Astrocyte (in vitro differentiated cells and primary cell): Measurements from ENCODE around the gene DRD2.

Experiments
- CTCF ChIP-seq: IDR thresholded peaks from 2 replicates; pipeline ENCODE4 v1.5.1; 2011; ENCODE audit warnings: low read depth, mild to moderate bottlenecking, inconsistent platforms, low read length, moderate library complexity; ENCODE audit not compliant: insufficient read depth
- EZH2 ChIP-seq: IDR thresholded peaks from 2 replicates; pipeline ENCODE4 v1.6.1; 2012; ENCODE audit warnings: mild to moderate bottlenecking, low read length, inconsistent platforms; ENCODE audit not compliant: insufficient read depth

DNA sequence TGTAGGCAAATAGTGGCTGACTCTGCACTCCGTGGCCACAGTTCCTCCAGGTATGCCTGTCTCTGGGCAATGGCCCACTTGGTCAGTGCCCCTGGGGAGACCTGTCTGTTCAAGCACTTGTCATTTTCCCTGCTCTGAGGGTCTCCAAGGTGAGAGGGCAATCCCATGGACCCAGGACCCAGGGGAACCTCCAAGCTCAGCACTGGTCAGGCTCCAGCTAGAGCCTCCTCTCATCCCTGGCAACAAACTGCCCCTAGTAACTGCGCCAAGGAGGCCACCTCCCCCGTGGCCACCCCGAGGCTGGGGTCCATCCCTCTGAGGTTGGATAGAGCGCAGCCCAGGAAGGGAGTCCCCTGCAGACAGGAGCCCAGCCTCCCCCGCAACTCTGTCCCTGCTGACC lies 88.3 kb downstream of the DRD2 start:
- TF ChIP-seq CTCF, result no peak
- no peak for TF ChIP-seq EZH2
